Caco-2 (cell line): Measurements from ENCODE around the gene TRMT61A. TPM values are rescaled to one million over a fixed set of nuclear protein-coding genes. Genes with fewer than 3 reads are reported as not detected.
"Not testable (repeated sequence)": the region's sequence is repeated elsewhere in the genome, so short reads cannot be mapped to it uniquely, and the experiment has no call there.

Experiments
- BruUV-seq: library from RNA; stranded (reverse); fragments of 400-500 nt; replicated peaks from 2 replicates; lab custom pipeline; 2021; lab: Mats Ljungman, UMichigan
- CTCF ChIA-PET: fragments of 300-600 bp; sonication (Branson Sonifier 250); formaldehyde crosslinking; loops from one replicate; lab custom pipeline; 2022; ENCODE audit warnings: antibody characterized with exemption; lab: Charles Lee
- POLR2A ChIA-PET: fragments of 300-600 bp; sonication (Branson Sonifier 250); formaldehyde crosslinking; loops from one replicate; lab custom pipeline; 2022; ENCODE audit warnings: antibody characterized with exemption; lab: Charles Lee
- DNase-seq, 2 experiments: peaks; one replicate each; pipeline versions ENCODE4 v3.0.0 to v3.0.0-alpha.2; 2020 to 2022
- H3K27me3 ChIP-seq: replicated peaks from 2 replicates; pipeline ENCODE4 v1.6.0; 2011; ENCODE audit warnings: low read length; ENCODE audit not compliant: control insufficient read depth, insufficient read depth
- H3K36me3 ChIP-seq: 2 replicates; pipeline ENCODE4 v1.5.1; 2011; ENCODE audit warnings: low read length; ENCODE audit not compliant: control insufficient read depth, insufficient read depth
- H3K4me1 ChIP-seq: fragments of 250-450 bp; sonication (Bioruptor Pico); 2 replicates; pipeline ENCODE4 v1.5.1; 2020; ENCODE audit warnings: mild to moderate bottlenecking
- H3K4me3 ChIP-seq: 2 replicates; pipeline ENCODE4 v1.5.1; 2011; ENCODE audit warnings: low read depth, mild to moderate bottlenecking, control low read depth, low read length
- H3K9me3 ChIP-seq: fragments of 250-450 bp; sonication (Bioruptor Pico); 2 replicates; pipeline ENCODE4 v1.5.1; 2020; ENCODE audit warnings: mild to moderate bottlenecking, moderate library complexity
- H3K27ac Mint-ChIP-seq: one replicate; pipeline ENCODE4 v1.8.0; 2022; ENCODE audit warnings: mixed read lengths; ENCODE audit not compliant: unreplicated experiment
- H3K27me3 Mint-ChIP-seq: one replicate; pipeline ENCODE4 v1.8.0; 2022; ENCODE audit warnings: mixed read lengths; ENCODE audit not compliant: insufficient read depth, unreplicated experiment
- H3K36me3 Mint-ChIP-seq: one replicate; pipeline ENCODE4 v1.8.0; 2022; ENCODE audit warnings: mild to moderate bottlenecking, mixed read lengths; ENCODE audit not compliant: insufficient read depth, unreplicated experiment
- H3K4me1 Mint-ChIP-seq: one replicate; pipeline ENCODE4 v1.8.0; 2022; ENCODE audit warnings: low read depth, mixed read lengths; ENCODE audit not compliant: unreplicated experiment
- H3K4me3 Mint-ChIP-seq: one replicate; pipeline ENCODE4 v1.8.0; 2022; ENCODE audit warnings: mild to moderate bottlenecking, moderate library complexity, mixed read lengths; ENCODE audit not compliant: unreplicated experiment
- H3K9me3 Mint-ChIP-seq: one replicate; pipeline ENCODE4 v1.8.0; 2022; ENCODE audit warnings: mixed read lengths; ENCODE audit not compliant: unreplicated experiment
- CTCF ChIP-seq, 2 experiments: fragments of 200-600 bp in 1 of 2; IDR thresholded peaks; 1 replicate in 1 of 2; 2 replicates in 1 of 2; pipeline versions ENCODE4 v1.5.1 to v1.8.0; 2011 to 2022; ENCODE audit warnings: antibody characterized with exemption in 1 of 2, control low read depth in 1 of 2, inconsistent platforms in 1 of 2, low read depth in 1 of 2, low read length in 1 of 2, mild to moderate bottlenecking in 1 of 2, moderate library complexity in 1 of 2; ENCODE audit not compliant: insufficient read depth in 1 of 2, severe bottlenecking in 1 of 2, unreplicated experiment in 1 of 2
- intact Hi-C: fragments of 100-400 bp; cut with micrococcal nuclease; formaldehyde crosslinking; loops from one replicate; pipeline ENCODE4 v1.10.0; 2022; ENCODE audit not compliant: unreplicated experiment
- total RNA-seq: library from RNA; stranded (reverse); gene quantifications from 2 replicates; pipeline ENCODE4 v1.2.3, GENCODE V29; 2022

The TRMT61A gene
- total RNA-seq, 1 experiment from 2014 or later, result 22.3 TPM

- no peak overlapping the region for H3K4me3 Mint-ChIP-seq
- POLR2A ChIA-PET, result no interaction called here
- Histone ChIP-seq H3K4me3 (no peak overlapping the region), H3K4me1 (no peaks in the 10 kb centered on the region), H3K36me3 (peaks cover under 1% of the 10 kb centered on the region; the same call in 1 of the 2 replicates), H3K9me3 (no peaks in the 10 kb centered on the region), H3K27me3 (no peaks in the 10 kb centered on the region)
- H3K27me3 Mint-ChIP-seq, result no peaks in the 10 kb centered on the region
- H3K4me1 Mint-ChIP-seq, result no peaks in the 10 kb centered on the region
- CTCF ChIA-PET, result interaction anchor here (0.7 to 1.3 kb wide), 2 partner anchors 8 to 37 kb away, joined by 3 read pairs; no protein-coding TSS in a partner anchor
- intact Hi-C loops, result no loop called here
- DNase-seq, result peak in 1 of 2 experiments; percentile 10
- peaks cover 63% of the 10 kb centered on the region for H3K36me3 Mint-ChIP-seq
- no peak overlapping the region for H3K27ac Mint-ChIP-seq
- TF ChIP-seq CTCF (IDR thresholded peaks at IDR 0.05; ENCODE audit: insufficient read depth in 1 of 2, low read depth in 1 of 2, low read length in 1 of 2, severe bottlenecking in 1 of 2, unreplicated experiment in 1 of 2), result no peak
- no TSS peak for BruUV-seq
- H3K9me3 Mint-ChIP-seq, result no peaks in the 10 kb centered on the region
Observed at GRCh38 chr14:103509864-103510723, 18.9 kb upstream of the TRMT61A start.

GRCh38 chr14:103510724-103511693 lies 18.0 kb upstream of the TRMT61A start:
- DNase-seq, result peak in 1 of 2 experiments; percentile 19
- CTCF ChIA-PET, result interaction anchor here (1.3 kb wide), 1 partner anchor 36 kb away, joined by 3 read pairs; no protein-coding TSS in a partner anchor
- no peak overlapping the region for H3K4me3 ChIP-seq
- Mint-ChIP-seq H3K36me3 (peaks cover 57% of the 10 kb centered on the region), H3K4me1 (no peaks in the 10 kb centered on the region), H3K27me3 (no peaks in the 10 kb centered on the region), H3K9me3 (no peaks in the 10 kb centered on the region), H3K4me3 (no peak overlapping the region), H3K27ac (no peak overlapping the region)
- H3K4me1 ChIP-seq, result no peaks in the 10 kb centered on the region
- H3K9me3 ChIP-seq, result no peaks in the 10 kb centered on the region
- no TSS peak for BruUV-seq
- TF ChIP-seq CTCF (IDR thresholded peaks at IDR 0.05; ENCODE audit: insufficient read depth in 1 of 2, low read depth in 1 of 2, low read length in 1 of 2, severe bottlenecking in 1 of 2, unreplicated experiment in 1 of 2), result no peak
- POLR2A ChIA-PET, result no interaction called here
- intact Hi-C loops, result no loop called here
- no peaks in the 10 kb centered on the region for H3K36me3 ChIP-seq
- no peaks in the 10 kb centered on the region for H3K27me3 ChIP-seq

- H3K36me3 ChIP-seq, H3K4me3 ChIP-seq, H3K4me1 Mint-ChIP-seq, H3K4me3 Mint-ChIP-seq, H3K4me1 ChIP-seq, H3K9me3 Mint-ChIP-seq, CTCF ChIA-PET, POLR2A ChIA-PET, H3K9me3 ChIP-seq, H3K27ac Mint-ChIP-seq, BruUV-seq, H3K27me3 Mint-ChIP-seq, intact Hi-C loops, H3K27me3 ChIP-seq: not testable (repeated sequence)
- DNase-seq, result peak in 1 of 2 experiments; percentile 3
- peaks cover 46% of the 10 kb centered on the region for H3K36me3 Mint-ChIP-seq
Observed at GRCh38 chr14:103512180-103512579, 16.8 kb upstream of the TRMT61A start.
